ENCODE data around the gene ASPHD2.
"Not testable (repeated sequence)": the region's sequence is repeated elsewhere in the genome, so short reads cannot be mapped to it uniquely, and the experiment has no call there.

The ASPHD2 gene, protein sequence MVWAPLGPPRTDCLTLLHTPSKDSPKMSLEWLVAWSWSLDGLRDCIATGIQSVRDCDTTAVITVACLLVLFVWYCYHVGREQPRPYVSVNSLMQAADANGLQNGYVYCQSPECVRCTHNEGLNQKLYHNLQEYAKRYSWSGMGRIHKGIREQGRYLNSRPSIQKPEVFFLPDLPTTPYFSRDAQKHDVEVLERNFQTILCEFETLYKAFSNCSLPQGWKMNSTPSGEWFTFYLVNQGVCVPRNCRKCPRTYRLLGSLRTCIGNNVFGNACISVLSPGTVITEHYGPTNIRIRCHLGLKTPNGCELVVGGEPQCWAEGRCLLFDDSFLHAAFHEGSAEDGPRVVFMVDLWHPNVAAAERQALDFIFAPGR

DNA sequence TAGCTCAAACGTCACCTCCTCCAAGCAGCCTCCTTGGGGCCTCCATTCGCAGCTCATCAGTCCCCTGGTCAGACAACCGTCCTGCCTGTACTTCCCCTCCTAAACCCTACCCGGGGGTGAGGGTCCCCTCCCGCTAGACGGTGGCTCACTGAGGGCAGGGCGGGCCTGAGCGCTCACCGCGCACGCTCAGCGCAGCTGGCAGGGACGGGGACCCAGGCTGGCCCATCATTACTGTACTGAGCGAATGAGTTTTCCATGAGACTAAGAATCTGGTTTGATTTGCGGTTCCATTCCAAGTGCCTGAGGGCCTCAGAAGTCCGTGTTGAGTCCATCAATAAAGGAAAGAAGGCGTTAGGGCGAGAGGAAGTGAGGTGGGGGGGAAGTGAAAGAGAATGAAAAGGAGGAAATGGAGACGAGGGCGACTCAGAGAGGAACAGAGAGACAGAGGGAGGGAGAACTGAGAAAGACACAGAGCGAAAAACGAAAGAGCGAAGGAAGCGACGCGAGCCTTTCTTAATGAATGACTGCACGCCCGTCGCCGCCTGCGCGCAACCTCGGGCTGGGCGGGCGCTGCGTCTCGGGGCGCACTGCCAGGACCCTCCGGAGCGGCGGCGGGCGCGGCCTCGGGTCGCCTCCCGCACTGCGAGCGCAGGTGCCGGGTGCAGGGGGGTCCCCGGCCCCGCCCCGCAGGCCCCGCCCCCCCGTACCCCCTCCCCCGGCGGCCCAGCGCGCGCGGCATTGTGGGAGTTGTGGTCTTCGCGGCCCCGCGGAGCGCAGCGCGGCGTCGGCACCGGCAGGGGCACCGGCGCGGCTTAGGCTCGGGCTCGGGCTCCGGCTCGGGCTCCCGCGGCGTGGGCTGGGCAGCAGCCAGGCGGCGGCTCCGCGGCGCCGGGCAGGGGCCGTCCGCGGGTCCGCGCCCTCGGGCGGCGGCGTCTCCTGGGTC, at the start of gene ASPHD2:
ASPHD2 (plus strand) TSS at position 746 of the 943 bp plus-strand sequence. CDS start 4,356 bp downstream, outside the sequence.
- DNase-seq (ENCODE audit: low read depth), result peak; percentile 76

DNA sequence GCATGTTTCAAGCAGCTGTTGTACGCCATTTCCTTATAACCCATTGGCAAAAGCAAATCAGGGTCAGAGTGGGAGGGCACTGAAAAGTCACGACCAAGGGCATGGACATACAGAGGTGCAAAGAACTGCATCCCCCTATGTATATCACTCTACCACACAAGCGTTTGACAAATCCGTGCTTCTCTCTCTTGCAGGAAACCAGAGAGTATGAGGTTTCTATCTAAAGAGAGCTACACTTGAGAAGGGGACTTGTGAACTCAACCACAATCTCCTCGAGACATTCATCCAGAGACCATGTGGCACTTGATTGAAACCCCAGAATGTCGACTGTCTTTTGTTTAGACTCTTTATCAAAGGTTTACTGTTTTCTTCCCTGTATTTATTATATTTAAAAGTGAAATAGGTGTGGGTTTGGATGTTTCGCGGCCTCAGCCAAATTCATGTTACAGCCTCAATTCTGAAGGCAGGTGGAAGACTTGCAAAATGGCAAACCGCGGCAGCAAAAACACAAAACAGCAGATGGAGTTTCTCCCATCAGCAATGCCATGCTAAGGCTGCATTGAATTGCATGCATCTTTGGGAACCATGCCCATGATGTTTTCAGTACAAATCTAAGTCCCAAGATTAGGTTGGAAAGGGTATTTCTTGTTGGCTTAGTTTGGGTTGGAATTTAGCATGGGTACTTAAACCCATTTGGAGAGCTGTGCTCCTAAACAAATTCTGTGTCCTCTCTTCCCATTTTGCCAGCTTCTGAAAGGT, 48.8 kb upstream of the ASPHD2 start:
- no peak for DNase-seq (ENCODE audit: low read depth)

DNA sequence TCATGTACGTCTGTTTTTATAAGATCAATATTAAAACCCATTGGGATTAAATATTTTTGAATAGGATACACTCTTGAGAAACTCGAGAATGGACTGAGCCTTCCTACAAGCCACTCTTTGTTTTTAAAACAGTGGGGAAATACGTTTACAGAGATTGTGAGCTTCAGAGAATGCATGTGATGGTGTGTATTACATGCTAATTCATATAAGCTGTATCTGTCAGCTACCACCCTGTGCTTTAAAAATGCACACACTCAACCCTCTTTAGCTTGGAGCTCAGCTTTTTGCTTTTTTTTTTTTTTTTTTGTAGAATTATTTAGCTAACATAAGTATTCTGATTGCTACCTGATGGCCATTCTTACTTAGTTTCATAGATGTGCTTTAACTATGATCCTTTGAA, 46.3 kb upstream of the ASPHD2 start:
- DNase-seq (ENCODE audit: low read depth), result no peak

DNA sequence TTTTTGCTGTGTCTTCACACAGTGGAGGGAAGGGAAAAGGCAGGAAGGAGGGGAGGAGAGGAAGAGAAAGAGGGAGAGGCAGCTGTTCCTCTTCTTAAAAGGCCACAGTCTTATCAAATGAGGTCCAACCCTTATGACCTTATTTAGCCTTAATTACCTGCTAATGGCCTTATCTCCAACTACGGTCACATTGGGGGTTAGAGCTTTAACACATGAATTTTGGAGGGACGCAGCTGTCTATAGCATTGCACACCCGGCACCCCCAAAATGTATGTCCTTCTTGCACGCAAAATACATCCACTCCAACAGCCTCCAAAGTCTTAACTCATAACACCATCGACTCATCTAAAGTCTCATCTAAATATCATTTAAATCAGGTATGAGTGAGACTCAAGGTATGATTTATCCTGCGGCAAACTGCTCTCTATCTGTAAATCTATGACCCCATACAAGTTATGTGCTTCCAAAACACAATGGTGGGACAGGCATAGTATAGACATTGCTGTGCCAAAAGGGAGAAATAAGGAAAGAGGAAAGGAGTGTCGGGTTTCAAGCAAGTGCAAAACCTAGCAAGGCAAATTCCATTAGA, 45.0 kb upstream of the ASPHD2 start:
- DNase-seq (ENCODE audit: low read depth), result no peak

DNA sequence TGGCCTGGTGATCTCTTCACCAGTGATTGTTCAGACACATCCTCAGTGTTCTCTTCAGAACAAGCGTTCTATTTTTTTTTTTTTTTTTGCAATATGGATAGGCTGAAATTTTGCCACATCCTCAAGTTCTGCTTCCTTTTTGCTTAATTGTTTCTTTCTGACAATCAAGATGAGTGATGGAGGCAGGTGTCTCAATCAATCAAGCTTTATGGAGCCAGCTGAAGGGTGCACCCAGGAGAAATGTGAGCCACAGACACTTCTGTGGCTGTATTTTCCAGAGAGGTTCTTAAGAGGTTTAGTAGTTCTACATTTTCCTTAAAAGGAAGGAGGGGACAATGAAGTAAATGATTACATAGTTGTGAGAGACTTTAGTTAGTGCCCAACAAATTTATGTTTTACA, 43.9 kb upstream of the ASPHD2 start:
- DNase-seq (ENCODE audit: low read depth), result no peak

DNA sequence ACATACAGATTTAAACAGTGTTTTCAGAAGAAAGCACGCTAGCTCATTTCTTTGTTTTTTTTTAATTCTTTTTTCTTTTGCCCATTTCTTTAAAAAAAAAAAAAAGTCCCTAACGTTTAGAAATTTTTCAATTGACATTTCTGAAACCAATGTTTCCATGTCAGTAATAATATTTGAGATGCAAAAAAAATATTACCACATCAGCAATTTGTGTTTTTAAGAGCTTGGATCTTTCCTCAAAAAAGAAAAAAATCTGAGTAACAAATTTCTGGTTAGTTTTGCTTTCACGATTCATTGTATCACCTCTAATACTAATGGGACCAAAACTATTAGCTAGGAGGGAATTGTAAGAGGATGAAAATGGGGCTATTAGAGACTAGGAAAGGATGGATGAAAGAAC, 39.9 kb upstream of the ASPHD2 start:
- DNase-seq (ENCODE audit: low read depth), result no peak

DNA sequence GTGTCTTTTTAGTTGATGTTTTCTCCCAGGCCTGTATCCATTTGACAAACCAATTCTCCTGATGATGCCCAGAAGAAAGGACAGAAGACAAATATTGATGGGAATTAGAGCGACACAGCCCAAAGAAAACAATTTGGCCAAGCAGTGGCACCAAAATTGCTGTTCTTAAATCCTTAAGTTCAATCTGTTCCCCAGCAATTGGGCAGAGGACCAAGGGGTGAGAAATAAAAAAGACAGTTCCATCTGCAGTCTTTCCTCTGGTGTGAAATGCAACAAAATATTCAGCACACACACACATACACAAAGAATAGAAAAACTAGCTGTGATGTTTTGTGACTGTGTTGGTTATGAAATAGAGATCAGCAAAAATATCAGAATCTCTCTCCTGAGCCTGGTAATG, 38.0 kb upstream of the ASPHD2 start:
- DNase-seq (ENCODE audit: low read depth), result no peak

DNA sequence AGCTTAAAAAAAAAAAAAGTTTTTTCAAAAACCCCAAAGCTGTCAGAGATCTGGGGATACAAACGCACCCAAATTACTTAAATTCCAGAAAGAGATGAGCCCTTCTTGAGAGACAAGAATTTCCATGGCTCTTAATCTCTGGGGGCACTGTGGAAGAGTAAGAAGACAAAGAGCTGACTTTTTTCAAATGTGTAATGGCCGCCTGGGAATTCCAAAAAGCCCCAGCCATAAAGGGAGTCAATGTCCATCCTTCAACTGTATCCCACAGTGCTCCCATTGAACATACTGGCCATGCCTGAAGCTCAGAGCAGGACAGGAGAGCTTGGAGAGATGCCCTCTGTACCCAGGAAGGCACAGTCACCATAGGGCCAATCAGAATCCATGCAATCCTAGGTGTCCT, 37.4 kb upstream of the ASPHD2 start:
- DNase-seq (ENCODE audit: low read depth), result no peak

DNA sequence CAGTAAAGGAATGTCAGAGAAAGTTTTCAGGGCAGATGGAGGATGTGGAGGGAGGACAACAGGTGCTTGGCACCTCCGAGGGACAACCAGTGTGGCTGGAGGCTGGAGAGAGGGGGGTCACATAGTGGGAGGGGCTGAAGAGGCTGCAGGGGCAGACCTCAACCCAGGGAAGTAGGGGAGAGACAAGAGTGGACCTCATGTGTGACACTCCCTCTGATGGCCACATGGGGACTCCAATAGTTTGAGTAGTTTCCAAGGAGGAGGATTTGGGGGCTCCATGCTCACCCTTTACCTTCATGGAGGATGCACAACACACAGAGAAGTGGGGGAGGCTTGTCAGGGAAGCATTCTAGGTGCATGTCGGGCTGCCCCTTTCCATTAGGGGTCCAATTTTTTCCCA, 35.1 kb upstream of the ASPHD2 start:
- DNase-seq (ENCODE audit: low read depth), result no peak

DNA sequence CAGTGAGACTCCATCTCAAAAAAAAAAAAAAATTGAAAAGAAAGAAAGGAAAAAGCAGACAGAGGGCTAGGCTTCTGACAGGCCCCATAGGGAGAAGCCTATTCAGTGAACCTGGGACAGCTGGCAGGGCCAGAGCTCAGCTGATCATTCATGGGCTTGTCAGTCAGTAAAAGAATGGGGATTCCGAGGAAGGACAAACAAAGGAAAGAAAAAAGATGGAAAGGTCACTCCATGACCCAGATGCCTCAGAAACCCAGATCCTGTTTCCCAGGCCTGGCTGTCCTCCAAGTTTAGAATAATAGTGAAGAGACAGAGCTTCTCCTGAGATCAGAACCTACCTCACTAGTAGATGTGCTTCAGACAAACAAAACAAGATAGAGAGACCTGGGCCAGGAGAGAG, 34.3 kb upstream of the ASPHD2 start:
- DNase-seq (ENCODE audit: low read depth), result no peak

DNA sequence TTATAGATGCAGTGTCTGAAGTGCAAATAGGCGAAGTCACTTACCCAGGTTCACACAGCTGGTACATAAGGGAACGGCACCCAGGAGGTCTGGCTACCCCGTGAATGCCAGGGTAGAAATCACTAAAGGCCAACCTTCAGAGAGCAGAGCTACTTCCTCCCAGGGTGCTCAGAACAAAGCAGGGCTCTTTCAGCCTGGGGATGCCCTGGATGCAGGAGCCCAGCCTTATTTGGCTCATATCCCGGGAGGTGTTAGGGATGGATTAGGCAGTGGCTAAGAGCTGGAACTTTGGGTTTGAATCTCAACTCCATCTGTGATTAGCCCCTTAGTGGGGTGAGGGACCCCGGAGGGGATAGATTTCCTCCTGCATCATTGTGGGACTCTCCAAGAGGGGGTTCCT, 33.1 kb upstream of the ASPHD2 start:
- DNase-seq (ENCODE audit: low read depth), result no peak

DNA sequence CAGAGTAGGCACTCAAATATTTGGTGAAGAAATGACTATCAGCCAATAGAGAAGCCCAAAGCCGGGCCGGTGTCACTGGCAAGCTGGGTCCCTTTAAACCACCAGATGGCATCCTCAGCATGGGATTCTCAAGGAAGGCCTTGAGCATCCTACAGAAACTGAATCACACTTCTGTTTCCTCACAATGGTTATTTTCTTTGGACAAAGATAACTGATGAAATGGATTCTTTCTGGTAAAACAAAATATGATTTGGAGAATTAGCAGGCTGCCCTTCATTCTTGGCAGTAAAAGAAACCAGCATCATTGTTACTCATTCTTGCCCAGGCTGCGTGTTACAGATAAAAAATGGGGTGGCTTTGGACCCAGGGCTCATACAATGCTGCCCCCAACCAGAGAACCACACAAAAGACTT, 30.3 kb upstream of the ASPHD2 start:
- no peak for DNase-seq (ENCODE audit: low read depth)

DNA sequence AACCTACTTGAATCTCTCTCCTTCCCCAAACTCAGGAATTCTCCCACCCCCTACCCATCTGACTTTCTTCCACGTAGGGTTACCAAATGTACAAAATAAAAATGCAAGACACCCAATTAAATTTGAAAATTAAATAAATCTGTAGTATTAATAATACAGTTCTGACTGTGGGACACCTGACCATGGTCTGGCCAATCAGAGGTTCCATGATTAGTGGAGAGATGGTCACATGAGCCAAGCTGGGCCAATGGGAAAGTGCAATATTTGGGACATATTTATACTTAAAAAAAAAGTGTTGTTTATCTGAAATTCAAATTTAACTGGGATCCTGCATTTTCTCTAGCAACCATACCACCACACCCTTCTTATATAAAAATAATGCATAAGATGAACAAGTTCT, 29.8 kb upstream of the ASPHD2 start:
- no peak for DNase-seq (ENCODE audit: low read depth)

DNA sequence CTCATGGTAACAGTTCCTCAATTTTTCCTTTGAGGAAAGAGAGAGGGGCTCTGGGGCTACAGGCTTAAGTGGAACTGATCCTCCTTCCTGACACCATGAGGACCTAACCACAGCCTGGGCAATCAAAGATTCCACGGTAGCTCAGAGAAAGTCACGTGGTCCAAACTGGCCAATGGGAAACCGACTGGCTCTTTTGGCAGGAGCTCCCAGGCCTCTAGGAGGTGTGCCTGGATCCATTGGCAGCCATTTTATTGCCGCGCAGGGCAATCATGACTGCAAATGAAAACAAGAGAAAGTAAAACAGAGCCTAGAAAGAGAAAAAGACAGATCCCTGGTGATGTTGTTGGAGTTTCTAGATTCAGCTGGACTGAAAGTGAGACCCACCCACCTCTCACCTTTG, 27.3 kb upstream of the ASPHD2 start:
- no peak for DNase-seq (ENCODE audit: low read depth)

DNA sequence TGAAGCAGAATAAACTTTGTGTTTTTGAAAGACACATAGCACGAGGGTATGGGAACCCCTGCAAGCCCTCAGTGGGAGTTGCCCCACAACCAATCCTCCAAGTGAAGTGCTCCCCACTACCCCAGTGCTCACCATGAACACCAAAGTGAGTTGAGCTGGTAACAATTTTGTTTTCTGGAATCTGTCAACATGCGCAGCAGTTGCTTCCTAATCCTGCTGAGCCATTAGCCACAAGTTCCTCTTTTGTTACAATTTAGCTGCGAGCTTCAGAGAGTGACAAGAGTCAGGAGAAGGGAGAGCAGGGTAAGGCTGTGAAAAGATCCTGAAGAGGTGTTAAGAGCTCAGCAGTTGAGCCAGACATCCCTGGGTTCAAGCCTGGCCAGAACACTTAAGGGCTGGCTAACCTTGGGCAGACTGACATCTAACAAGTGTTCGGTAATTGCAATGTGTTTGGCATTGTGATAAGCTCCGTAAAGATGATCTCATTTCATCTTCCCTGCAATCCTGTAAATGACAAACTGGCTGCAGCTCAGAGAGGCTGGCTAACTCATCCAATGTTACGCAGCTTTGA, 24.1 kb upstream of the ASPHD2 start:
- DNase-seq (ENCODE audit: low read depth), result no peak

DNA sequence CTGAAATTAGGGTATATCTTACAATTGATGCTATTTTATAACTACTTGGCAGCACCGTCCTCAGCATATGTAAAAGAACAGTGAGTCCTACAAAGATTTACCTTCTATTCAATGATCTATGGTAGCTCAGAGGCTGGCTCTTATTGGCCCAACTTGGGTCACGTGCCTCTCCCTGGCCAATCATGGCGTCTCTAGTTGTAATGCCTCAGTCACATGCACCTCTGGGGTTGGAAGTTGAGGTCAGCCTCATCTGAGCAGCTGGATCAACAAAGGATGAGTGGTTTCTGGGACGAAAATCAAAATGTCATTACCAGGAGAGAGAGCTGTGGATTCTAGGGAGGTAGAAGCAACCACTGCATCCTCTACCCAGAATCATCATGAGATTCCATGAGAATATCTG, 22.9 kb upstream of the ASPHD2 start:
- DNase-seq (ENCODE audit: low read depth), result no peak

DNA sequence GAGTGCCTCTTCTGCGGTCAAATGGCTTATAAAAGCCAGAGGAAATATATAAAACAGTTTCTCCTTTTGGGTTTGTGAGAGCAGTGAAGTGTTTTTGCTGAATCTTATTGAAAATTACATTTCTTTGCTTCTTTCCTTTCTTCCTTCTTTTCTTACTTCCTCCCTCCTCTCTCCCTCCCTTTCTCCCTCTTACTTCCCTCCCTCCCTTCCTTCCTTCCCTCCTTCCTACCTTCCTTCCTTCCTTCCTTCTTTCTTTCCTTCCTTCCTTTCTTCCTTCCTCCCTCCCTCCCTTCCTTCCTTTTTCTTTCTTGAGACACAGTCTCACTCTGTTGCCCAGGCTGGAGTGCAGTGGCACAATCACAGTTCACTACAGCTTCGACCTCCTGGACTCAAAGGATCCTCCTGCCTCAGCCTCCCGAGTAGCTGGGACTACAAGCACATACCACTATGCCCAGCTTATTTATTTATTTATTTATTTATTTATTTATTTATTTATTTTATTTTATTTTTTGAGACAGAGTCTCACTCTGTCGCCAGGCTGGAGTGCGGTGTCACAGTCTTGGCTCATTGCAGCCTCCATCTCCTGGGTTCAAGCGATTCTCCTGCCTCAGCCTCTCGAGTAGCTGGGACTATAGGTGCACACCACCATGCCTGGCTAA, 20.4 kb upstream of the ASPHD2 start:
- not testable (repeated sequence) for DNase-seq (ENCODE audit: low read depth)

DNA sequence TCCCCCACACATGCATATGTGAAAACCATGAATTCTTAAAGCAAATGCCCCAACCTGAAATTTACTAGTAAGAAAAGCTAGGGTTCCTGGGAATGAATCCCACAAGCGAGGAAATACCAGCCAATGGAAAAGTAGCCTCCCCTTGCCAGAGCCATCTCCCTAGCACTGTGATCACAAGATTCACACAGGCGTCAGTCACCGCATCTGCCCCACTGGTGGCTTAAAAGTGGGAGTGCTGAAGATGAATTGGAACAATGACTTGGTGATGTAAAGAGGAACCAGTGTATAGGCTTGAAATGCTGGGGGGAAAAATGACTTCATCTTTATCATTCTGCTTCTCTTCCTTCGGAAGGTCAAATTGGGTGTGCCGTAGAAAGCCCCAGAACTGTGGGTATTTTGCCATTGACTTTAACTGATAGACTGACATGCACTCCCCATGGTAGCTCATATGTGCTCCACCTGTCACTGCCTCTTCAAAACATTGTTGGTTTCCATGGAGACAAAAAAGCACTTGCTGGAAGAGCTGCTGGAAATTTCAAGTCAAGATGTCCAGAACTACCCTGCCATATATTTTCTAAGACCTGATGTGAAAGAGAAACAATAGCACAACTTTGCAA, 19.2 kb upstream of the ASPHD2 start:
- no peak for DNase-seq (ENCODE audit: low read depth)

DNA sequence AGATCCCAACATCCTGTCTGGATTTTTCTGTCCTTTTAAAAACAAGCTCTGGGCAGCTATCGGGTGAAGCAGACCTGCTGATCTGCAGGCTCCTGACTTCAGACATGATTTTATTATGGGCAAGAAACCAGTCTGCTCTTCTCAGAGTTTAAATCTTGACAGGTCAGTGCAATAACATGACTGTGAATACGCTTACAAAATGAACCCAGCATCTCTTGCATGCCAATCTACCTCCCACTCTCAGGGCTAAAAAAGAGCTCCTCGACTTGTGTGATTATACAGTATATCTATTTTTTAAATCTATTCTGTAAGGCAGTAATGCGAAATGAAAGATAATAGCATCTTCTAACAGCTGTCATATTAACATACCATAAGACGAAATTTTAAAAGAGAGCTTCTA, 18.7 kb upstream of the ASPHD2 start:
- no peak for DNase-seq (ENCODE audit: low read depth)

DNA sequence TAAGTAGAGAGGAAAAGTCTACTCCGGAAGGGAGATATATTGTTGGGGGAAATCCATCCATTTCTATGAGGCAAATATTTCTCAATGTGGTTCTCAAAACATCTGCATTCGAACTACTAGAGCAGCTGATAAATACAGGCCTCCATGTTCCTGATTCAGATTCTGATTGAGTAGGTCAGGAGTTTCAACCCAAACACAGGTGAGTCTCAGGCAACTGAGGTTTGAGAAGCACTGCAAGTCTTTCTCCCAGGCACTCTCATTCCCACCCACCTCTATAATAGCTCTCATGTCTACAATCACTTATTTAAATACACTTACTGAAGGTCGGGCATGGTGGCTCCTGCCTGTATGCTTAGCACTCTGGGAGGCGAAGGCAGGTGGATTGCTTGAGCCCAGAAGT, 14.7 kb upstream of the ASPHD2 start:
- DNase-seq (ENCODE audit: low read depth), result no peak

DNA sequence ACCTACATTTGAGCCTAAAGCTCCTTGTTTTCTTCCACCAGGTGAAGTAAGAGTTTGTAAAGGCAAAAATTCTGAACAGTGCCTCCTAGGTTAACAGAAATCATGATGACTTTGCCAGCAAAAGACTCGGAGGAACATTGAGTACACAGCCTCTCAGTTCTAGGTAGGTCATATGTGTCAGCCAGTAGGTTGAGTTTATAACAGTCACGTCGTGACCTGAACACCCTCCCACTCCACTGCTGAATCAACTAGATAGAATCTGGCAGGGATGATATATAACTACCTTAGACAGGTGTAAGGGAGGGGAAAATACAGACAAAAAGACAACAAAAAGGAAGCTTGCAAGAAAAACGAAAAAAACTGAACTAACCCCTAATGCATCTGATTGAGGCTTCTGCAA, 12.8 kb upstream of the ASPHD2 start:
- DNase-seq (ENCODE audit: low read depth), result no peak

All from stimulated activated CD8-positive, alpha-beta memory T cell treated with anti-CD3 and anti-CD28 coated beads, Interleukin-12 subunit alpha, Interleukin-12 subunit beta, amount 100 ng/mL, for 4 hours (primary cell).